ENCODE results near the gene PDZD2.
"Not testable (repeated sequence)": the region's sequence is repeated elsewhere in the genome, so short reads cannot be mapped to it uniquely, and the experiment has no call there.

Gene PDZD2

GRCh38 chr5:31776294-31776693 is 137.4 kb downstream of the PDZD2 start:
- DNase-seq, result not testable (repeated sequence)

GRCh38 chr5:31776976-31777651 is 138.2 kb downstream of the PDZD2 start:
- no peak for DNase-seq

DNA sequence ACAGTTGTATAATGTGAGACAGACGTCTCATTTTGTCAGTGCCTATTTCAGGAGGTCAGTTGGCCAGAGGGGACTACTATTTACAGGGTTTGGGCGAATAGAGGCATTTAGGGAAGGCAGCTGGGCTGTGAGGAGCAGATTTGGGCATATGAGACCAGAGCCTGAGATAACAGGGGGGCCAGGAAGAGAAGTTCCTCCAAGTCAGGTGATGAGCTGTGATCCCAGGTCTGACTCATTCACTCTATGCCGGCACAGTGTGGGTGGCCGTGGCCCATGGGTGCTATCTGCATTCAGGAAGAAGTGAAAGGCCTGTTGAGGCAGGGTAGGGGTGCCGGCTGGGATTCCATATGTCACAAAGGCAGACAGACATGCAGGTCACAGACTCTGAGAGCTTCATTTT is 142.8 kb downstream of the PDZD2 start:
- no peak for DNase-seq

GRCh38 chr5:31783086-31783645 is 144.2 kb downstream of the PDZD2 start:
- no peak for DNase-seq

GRCh38 chr5:31783731-31784130 is 144.8 kb downstream of the PDZD2 start:
- no peak for DNase-seq

DNA sequence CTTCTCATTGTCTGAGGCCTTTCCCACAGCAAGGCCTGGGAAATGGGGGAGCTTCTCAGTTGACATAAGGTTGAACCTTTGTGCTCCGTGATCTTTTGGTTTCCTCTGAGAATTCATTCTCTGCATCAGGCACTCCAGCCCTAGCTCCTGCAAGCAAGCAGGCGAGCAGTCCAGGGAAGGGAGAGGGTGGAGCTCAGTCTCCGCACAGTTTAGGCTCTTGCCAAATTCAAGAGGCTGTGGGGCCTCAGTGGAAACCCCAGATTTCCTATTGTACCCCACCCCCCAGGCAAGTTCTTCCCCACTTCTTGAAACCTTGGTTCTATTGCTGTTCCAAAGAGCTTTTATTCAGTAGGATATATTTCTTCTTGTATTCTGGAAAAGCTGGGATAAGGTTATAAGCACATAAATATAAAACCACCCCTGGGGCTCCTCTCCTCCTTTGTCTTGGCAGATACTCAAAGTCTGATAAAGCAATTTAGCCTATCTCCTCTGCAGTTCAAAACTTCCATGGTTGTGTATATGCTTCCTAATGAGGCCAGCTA is 147.2 kb downstream of the PDZD2 start:
- DNase-seq, result no peak

GRCh38 chr5:31794009-31794408 is 155.1 kb downstream of the PDZD2 start:
- no peak for DNase-seq

GRCh38 chr5:31798168-31798567 is 159.2 kb downstream of the PDZD2 start:
- DNase-seq, result no peak

DNA sequence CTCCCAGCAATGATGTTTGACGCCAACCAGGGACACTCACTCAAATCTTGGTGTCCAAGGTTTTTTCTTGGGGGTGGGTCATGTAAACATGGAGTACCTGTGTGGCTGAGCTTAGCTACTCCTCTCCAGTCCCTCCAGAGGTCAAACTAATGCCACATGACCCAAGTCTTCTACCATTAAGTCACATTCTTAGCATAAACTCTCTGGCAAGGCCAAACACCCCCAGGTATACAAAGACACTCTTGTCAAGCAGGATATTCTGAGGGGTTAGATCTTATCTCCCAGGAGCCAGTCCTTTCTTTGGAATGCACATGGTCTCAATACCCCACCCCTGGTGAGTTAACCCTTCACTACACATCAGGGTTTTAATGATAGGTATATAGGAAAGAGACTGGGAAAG is 161.4 kb downstream of the PDZD2 start:
- no peak for DNase-seq

DNA sequence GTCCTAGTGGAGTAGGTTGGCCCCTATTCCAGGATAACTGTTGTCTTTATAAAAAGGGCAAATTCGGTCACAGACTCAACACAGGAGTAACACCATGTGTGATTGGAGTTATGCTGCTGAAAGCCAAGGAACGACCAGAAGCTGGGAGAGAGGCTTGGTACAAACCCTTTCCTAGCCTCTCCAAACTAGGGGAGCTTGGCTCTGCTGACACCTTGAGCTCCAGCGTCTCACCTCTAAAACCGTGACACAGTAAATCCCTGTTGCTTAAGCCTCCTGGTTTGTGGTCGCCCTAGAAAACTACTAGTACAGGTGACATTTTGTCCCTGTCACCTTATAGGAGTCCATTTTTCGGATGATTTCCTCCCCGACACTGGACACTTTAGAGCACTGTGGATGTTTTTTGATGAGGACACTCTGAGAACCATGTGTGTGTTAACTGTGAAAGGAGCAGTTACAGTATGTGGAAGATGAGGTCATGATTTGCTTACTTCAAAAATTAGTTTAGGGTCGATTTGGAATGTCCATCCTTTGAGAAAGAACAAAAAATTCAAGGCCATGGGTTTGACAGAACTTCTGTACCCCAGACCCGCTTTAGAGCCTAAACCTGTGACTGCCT is 167.0 kb downstream of the PDZD2 start:
- DNase-seq, result no peak

GRCh38 chr5:31806561-31806960 is 167.6 kb downstream of the PDZD2 start:
- DNase-seq, result no peak

DNA sequence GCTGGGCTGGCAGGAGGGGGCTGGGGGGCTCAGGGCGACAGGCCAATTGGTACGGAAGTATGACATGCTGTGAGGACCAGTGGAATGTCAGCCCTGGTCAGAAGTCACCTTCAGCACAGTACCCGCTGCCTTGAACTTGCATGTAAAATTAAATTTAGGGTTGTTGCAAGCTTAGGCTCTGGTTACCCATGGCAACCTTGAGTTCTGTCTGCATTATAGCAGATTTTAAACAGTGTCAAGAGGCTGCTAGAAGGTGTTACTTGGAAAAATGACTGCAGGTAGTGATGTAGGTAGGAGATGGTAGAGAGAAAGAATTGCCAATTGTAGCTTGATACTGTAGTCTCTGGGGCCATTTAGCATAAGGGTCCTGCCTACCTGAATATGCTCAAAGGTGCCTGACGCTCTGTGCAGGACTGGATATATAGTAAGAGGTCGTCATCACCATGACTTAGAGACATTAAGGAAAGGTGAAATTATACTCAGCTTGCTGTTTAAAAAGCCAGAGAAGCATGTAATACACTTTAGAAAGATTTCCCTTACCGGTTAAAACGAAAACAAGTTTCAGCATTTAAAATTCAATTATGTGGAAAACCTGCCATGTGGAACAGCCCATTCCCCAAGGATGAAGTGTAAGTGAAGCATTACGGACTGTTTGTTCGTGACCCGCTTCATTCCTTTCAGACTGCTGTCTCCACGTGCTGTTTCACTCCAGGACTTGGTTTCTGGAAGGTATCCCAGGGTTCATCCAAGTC is 169.0 kb downstream of the PDZD2 start:
- no peak for DNase-seq

GRCh38 chr5:31809050-31809870 is 170.3 kb downstream of the PDZD2 start:
- no peak for DNase-seq

- no peak for DNase-seq
Measured at GRCh38 chr5:31811210-31811609, 172.3 kb downstream of the PDZD2 start.

DNA sequence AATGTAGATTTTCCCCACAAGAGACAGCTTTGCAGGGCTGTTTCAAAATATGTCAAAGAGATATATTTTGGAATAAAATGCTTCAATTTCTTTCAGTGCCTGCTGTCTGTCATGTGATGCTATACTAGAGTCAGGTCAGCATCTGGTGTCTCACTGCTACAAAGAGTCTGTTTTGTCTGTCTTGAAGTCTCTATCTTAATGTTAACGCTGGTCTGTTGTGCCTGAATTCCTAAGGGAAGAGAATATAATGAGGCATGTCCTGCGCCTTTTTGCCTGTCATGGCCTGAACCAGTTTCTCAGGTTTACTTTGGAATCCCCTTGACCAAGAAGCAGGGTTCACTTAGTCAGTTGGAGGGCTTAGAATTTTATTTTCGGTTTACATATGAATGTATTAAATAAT is 176.4 kb downstream of the PDZD2 start:
- DNase-seq, result no peak

DNA sequence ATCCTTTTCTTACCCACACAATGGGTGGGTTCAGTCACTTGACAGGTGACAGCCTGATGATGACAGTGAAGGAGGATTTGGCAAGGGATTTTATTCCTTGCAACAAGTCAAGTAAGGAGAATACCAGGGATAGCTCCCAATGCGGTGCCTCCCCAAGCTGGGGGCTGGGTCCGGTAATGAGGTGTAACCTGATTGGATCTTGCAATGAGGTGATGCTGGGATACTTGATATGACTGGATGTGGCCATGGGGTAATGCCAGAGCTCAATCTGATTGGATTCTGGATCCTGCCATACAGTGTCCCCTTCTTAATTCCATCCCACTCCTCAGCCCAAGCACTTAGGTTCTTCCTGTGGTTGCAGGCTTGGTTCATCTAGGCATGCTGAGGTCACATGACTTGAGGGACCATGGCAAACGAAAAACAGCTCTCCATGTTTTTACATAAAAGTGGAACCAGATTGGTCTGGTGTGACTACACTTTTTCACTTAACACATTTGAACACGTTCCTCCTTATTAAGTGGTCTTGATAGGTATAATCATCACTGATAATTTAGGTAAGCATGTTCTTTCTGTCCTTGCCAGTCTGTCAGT is 181.1 kb downstream of the PDZD2 start:
- DNase-seq, result no peak

DNA sequence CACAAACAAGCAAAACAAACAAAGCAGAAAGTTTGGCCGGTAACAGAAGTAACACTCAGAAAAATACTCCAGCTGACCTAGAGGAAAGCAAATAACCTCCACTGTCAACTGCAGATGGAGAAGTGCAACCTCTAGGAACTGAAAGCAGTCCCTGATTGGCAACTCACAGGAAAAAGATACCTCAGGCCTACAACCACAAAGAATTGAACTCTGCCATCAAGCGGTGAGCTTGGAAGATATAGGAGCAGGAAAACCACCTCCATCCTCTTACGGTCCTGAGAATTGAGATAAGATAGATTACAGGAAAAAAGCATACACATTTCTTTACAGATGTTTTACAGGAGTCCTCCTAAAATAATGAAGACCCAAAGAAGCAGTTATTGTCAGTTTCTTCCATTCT is 184.5 kb downstream of the PDZD2 start:
- no peak for DNase-seq

GRCh38 chr5:31824869-31825517 is 186.1 kb downstream of the PDZD2 start:
- no peak for DNase-seq

- no peak for DNase-seq
Measured at GRCh38 chr5:31825518-31826068, 186.7 kb downstream of the PDZD2 start.

DNA sequence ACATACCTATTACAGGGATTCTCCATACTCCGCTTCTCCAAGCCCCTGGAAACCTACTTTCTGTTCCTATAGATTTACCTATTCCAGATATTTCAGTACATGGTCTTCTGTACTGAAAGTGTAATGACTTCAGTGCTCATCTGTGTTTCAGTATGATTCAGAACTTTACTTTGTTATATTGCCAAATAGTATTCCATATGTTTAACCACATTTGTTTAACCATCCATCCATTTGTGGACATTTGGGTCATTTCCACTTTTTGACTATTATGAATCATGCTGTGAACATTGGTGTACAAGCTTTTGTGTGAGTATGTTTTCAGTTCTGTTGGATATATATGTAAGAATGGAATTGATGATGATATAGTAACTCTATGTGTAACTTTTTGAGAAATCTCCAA is 188.9 kb downstream of the PDZD2 start:
- DNase-seq, result no peak

- no peak for DNase-seq
Measured at GRCh38 chr5:31832966-31833365, 194.0 kb downstream of the PDZD2 start.
